H9 (cell line): Measurements from ENCODE around the gene ARF4. TPM values are rescaled to one million over a fixed set of nuclear protein-coding genes. Genes with fewer than 3 reads are reported as not detected.

Experiments
- DNase-seq: peaks from one replicate; pipeline ENCODE4 v3.0.0-alpha.2; 2017
- H2AFZ ChIP-seq: one replicate; pipeline ENCODE4 v1.6.1; 2013; ENCODE audit warnings: mild to moderate bottlenecking, low read length, control low read depth, moderate library complexity
- H2AK5ac ChIP-seq: 2 replicates; pipeline ENCODE4 v1.6.1; 2013; ENCODE audit warnings: low read length, control low read depth, mixed read lengths; ENCODE audit not compliant: insufficient read length
- H2BK120ac ChIP-seq: one replicate; pipeline ENCODE4 v1.6.1; 2013; ENCODE audit warnings: low read depth, mild to moderate bottlenecking, low read length, control low read depth, inconsistent platforms; ENCODE audit not compliant: poor library complexity, severe bottlenecking
- H2BK12ac ChIP-seq: 2 replicates; pipeline ENCODE4 v1.6.1; 2013; ENCODE audit warnings: low read length, control low read depth, mixed read lengths, low read depth; ENCODE audit not compliant: insufficient read length
- H2BK15ac ChIP-seq: 2 replicates; pipeline ENCODE4 v1.6.1; 2013; ENCODE audit warnings: low read depth, low read length, control low read depth
- H2BK20ac ChIP-seq: one replicate; pipeline ENCODE4 v1.6.1; 2013; ENCODE audit warnings: low read depth, mild to moderate bottlenecking, low read length, control low read depth, inconsistent platforms; ENCODE audit not compliant: poor library complexity, severe bottlenecking
- H2BK5ac ChIP-seq: 2 replicates; pipeline ENCODE4 v1.6.1; 2013; ENCODE audit warnings: low read length, control low read depth, mixed read lengths; ENCODE audit not compliant: insufficient read length
- H3K14ac ChIP-seq: 2 replicates; pipeline ENCODE4 v1.6.1; 2013; ENCODE audit warnings: low read length, control low read depth; ENCODE audit not compliant: insufficient read depth
- H3K18ac ChIP-seq: 2 replicates; pipeline ENCODE4 v1.6.1; 2013; ENCODE audit warnings: low read depth, mild to moderate bottlenecking, mixed read lengths, low read length, control low read depth; ENCODE audit not compliant: insufficient read length
- H3K23ac ChIP-seq: 2 replicates; pipeline ENCODE4 v1.6.1; 2013; ENCODE audit warnings: low read length, control low read depth, mixed read lengths, low read depth; ENCODE audit not compliant: insufficient read length
- H3K23me2 ChIP-seq: 2 replicates; pipeline ENCODE4 v1.6.1; 2013; ENCODE audit warnings: low read depth, mild to moderate bottlenecking, mixed read lengths, low read length, control low read depth; ENCODE audit not compliant: insufficient read length, poor library complexity, severe bottlenecking
- H3K27ac ChIP-seq: 2 replicates; pipeline ENCODE4 v1.5.1; 2013; ENCODE audit warnings: low read length, control low read depth, mixed read lengths, low read depth; ENCODE audit not compliant: insufficient read length
- H3K27me3 ChIP-seq: 2 replicates; pipeline ENCODE4 v1.6.1; 2013; ENCODE audit warnings: low read length, control low read depth, inconsistent platforms; ENCODE audit not compliant: insufficient read depth
- H3K4ac ChIP-seq: 2 replicates; pipeline ENCODE4 v1.6.1; 2013; ENCODE audit warnings: low read depth, mild to moderate bottlenecking, control low read depth, inconsistent platforms, low read length, moderate library complexity
- H3K4me1 ChIP-seq: 2 replicates; pipeline ENCODE4 v1.6.1; 2013; ENCODE audit warnings: low read length, control low read depth, inconsistent platforms; ENCODE audit not compliant: insufficient read depth
- H3K4me2 ChIP-seq: 2 replicates; pipeline ENCODE4 v1.6.1; 2013; ENCODE audit warnings: low read length, control low read depth, mixed read lengths; ENCODE audit not compliant: insufficient read length, insufficient read depth
- H3K56ac ChIP-seq: 2 replicates; pipeline ENCODE4 v1.6.1; 2013; ENCODE audit warnings: low read depth, mild to moderate bottlenecking, mixed read lengths, low read length, control low read depth; ENCODE audit not compliant: insufficient read length
- H3K79me1 ChIP-seq: 2 replicates; pipeline ENCODE4 v1.6.1; 2013; ENCODE audit warnings: low read depth, mild to moderate bottlenecking, moderate library complexity, low read length, control low read depth, inconsistent platforms; ENCODE audit not compliant: insufficient read depth, poor library complexity, severe bottlenecking
- H3K79me2 ChIP-seq: 2 replicates; pipeline ENCODE4 v1.6.1; 2013; ENCODE audit warnings: low read length, control low read depth, inconsistent platforms; ENCODE audit not compliant: insufficient read depth
- H3K9ac ChIP-seq: 2 replicates; pipeline ENCODE4 v1.6.1; 2013; ENCODE audit warnings: low read length, control low read depth, mixed read lengths; ENCODE audit not compliant: insufficient read length; ENCODE audit errors: extremely low read depth
- H3K9me3 ChIP-seq: one replicate; pipeline ENCODE4 v1.6.1; 2013; ENCODE audit warnings: low read depth, low read length, inconsistent platforms; ENCODE audit not compliant: control insufficient read depth
- H3T11ph ChIP-seq: one replicate; pipeline ENCODE4 v1.6.1; 2013; ENCODE audit warnings: mild to moderate bottlenecking, low read length, control low read depth, inconsistent platforms
- H4K20me1 ChIP-seq: one replicate; pipeline ENCODE4 v1.6.1; 2013; ENCODE audit not compliant: control insufficient read depth, insufficient read length, insufficient read depth
- H4K5ac ChIP-seq: 2 replicates; pipeline ENCODE4 v1.6.1; 2013; ENCODE audit warnings: low read depth, mild to moderate bottlenecking, mixed read lengths, low read length, control low read depth; ENCODE audit not compliant: insufficient read length
- H4K8ac ChIP-seq: replicated peaks from 2 replicates; pipeline ENCODE4 v1.6.1; 2013; ENCODE audit warnings: low read length, control low read depth, mixed read lengths, low read depth; ENCODE audit not compliant: insufficient read length
- H4K91ac ChIP-seq: 2 replicates; pipeline ENCODE4 v1.6.1; 2013; ENCODE audit warnings: low read depth, mild to moderate bottlenecking, moderate library complexity, mixed read lengths, low read length, control low read depth; ENCODE audit not compliant: insufficient read length
- H3K27ac Mint-ChIP-seq, 3 experiments: 2 replicates in 2 of 3; 3 replicates in 1 of 3; pipeline ENCODE4 v1.8.0; 2020 to 2021; ENCODE audit warnings: mixed read lengths in 3 of 3, mild to moderate bottlenecking in 1 of 3, moderate library complexity in 1 of 3
- H3K27me3 Mint-ChIP-seq: 2 replicates; pipeline ENCODE4 v1.8.0; 2021; ENCODE audit warnings: low read depth, mild to moderate bottlenecking, moderate library complexity, mixed read lengths
- H3K36me3 Mint-ChIP-seq, 3 experiments: 2 replicates in 2 of 3; 3 replicates in 1 of 3; pipeline ENCODE4 v1.8.0; 2020 to 2021; ENCODE audit warnings: low read depth in 3 of 3, mixed read lengths in 3 of 3; ENCODE audit not compliant: insufficient read depth in 1 of 3
- H3K4me1 Mint-ChIP-seq, 2 experiments: 2 replicates each; pipeline ENCODE4 v1.8.0; 2020; ENCODE audit warnings: mixed read lengths in 2 of 2
- H3K4me3 Mint-ChIP-seq, 2 experiments: 2 replicates in 1 of 2; 3 replicates in 1 of 2; pipeline ENCODE4 v1.8.0; 2020 to 2021; ENCODE audit warnings: mild to moderate bottlenecking in 2 of 2, mixed read lengths in 2 of 2, moderate library complexity in 1 of 2
- H3K9me3 Mint-ChIP-seq, 2 experiments: 2 replicates in 1 of 2; 3 replicates in 1 of 2; pipeline ENCODE4 v1.8.0; 2020; ENCODE audit warnings: mild to moderate bottlenecking in 2 of 2, mixed read lengths in 2 of 2, moderate library complexity in 1 of 2
- CTCF ChIP-seq: fragments of 200-600 bp; sonication (generic); conservative IDR thresholded peaks from 3 replicates; pipeline ENCODE4 v1.8.0; 2021; ENCODE audit warnings: antibody characterized with exemption, mild to moderate bottlenecking
- WGBS: extraction: QIAGEN DNeasy Blood & Tissue Kit; methylation state at CpG from one replicate; pipeline ENCODE4 v1.1.7; 2013; ENCODE audit warnings: missing lambda C conversion rate, low lambda C conversion rate, mixed read lengths; ENCODE audit not compliant: insufficient read length; ENCODE audit errors: extremely low coverage; 5-methylcytosine and 5-hydroxymethylcytosine counted together
- total RNA-seq: library from RNA; stranded (reverse); gene quantifications from 2 replicates; pipeline ENCODE4 v1.2.1, GENCODE V29; 2021

The ARF4 gene
- total RNA-seq, 1 experiment from 2014 or later = 160 TPM

- Histone ChIP-seq H4K20me1 (no peaks in the 10 kb centered on the region), H3K9me3 (no peaks in the 10 kb centered on the region), H4K5ac (no peak overlapping the region), H3K79me1 (no peaks in the 10 kb centered on the region), H2BK12ac (no peak overlapping the region), H2BK5ac (no peak overlapping the region), H2AFZ (no peak overlapping the region), H3K4ac (no peak overlapping the region), H3K9ac (no peak overlapping the region), H3K79me2 (peaks cover 49% of the 10 kb centered on the region; the same call in 1 of the 2 replicates), H3K23me2 (no peaks in the 10 kb centered on the region), H3T11ph (no peak overlapping the region), H3K27ac (no peak overlapping the region), H2AK5ac (no peak overlapping the region), H3K4me1 (no peaks in the 10 kb centered on the region), H4K8ac (no peak overlapping the region), H3K27me3 (no peaks in the 10 kb centered on the region), H3K23ac (no peak overlapping the region), H3K56ac (no peak overlapping the region), H4K91ac (no peak overlapping the region), H2BK20ac (no peak overlapping the region), H3K14ac (no peak overlapping the region), H2BK120ac (no peak overlapping the region), H3K18ac (no peak overlapping the region), H3K4me2 (no peak overlapping the region), H2BK15ac (no peak overlapping the region)
- Mint-ChIP-seq H3K4me1 (peaks cover 14 to 16% of the 10 kb centered on the region in 2 experiments), H3K27me3 (no peaks in the 10 kb centered on the region), H3K4me3 (no peak overlapping the region), H3K9me3 (no peaks in the 10 kb centered on the region; a peak in 1 of 5 replicates), H3K27ac (no peak overlapping the region), H3K36me3 (peaks cover 5 to 32% (median 25%) of the 10 kb centered on the region in 3 experiments; a peak in 6 of 7 replicates)
- no peak for TF ChIP-seq CTCF
- WGBS = no CpG with 5 or more reads among the region's 6 CpGs
- DNase-seq = no peak
These were observed 4.8 kb downstream of the ARF4 start for GRCh38 chr3:57592306-57592705.
